ENCODE data around the gene PSME2. TPM values are rescaled to one million over a fixed set of nuclear protein-coding genes. Genes with fewer than 3 reads are reported as not detected.

Gene PSME2
- total RNA-seq, 1 experiment from 2014 or later = 142 TPM

DNA sequence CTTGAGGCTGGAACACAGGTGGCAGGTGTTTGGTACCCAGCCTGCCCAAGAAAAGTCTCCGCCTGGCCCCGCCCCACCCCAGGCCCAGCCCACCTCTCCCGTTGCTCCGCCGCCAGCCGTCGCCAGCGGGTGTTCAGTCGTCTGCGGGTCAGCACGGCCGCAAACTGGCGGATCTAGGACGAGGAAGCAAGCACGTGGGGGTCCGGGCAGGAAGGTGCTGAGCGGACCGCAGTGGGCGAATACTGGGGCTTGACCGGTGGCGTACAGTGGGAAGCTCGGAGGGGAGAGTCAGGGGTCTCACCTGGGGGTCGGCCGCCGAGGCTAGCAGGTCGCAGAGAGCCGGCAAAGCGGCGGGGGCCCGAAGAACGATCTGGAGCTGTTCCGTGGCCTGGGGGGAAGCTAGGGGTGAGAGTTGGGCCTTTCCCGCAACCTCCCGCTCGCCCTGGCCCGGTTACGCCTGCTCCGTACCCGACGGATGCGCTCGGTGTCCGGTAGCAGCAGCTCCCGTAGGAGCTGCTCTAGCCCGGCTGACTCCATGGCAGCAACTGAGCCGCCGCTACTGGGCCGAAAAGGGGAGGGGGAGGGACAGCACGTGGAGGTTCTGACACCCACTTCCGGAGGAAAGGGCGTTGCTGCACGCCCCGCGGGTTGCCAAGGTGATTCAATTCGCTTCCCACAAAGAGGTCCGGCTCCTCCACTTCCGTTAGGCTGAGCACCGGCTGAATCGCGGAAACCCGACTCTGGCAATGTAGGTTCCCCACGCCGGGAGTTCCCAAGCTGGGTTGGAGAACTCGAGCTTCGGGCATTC is 42.0 kb upstream of the PSME2 start, which contains the start of gene IPO4:
Gene IPO4, minus strand, starts transcription at position 566 of the 808 bp plus-strand sequence. Its CDS starts 29 bp downstream, at position 537.
- peak within 1 kb of the TSS; percentile 92 for H3K4me3 Mint-ChIP-seq (ENCODE audit: unreplicated experiment)
- no peaks in the 10 kb centered on the region for H3K27me3 Mint-ChIP-seq (ENCODE audit: insufficient read depth, unreplicated experiment)
- Histone ChIP-seq H3K36me3 (ENCODE audit: control insufficient read depth, insufficient read depth, low read length) (peaks cover 3% of the 10 kb centered on the region), H3K4me1 (no peaks in the 10 kb centered on the region), H3K27me3 (replicated peaks; ENCODE audit: control insufficient read depth, insufficient read depth, low read length) (no peaks in the 10 kb centered on the region), H3K4me3 (ENCODE audit: low read depth, low read length) (peak within 1 kb of the TSS; percentile 63), H3K9me3 (no peaks in the 10 kb centered on the region)
- ChIA-PET POLR2A (interaction anchor here (1.0 to 1.6 kb wide), 6 partner anchors 42 to 253 kb away, joined by 4 to 6 read pairs (median 5); partner anchors contain the start of genes DCAF11, EMC9, NRL and PCK2), CTCF (interaction anchor here (0.5 kb wide), 1 partner anchor 86 kb away, joined by 9 read pairs; no protein-coding TSS in a partner anchor)
- H3K4me1 Mint-ChIP-seq (ENCODE audit: low read depth, unreplicated experiment) = peaks cover 14% of the 10 kb centered on the region
- DNase-seq = peak; percentile 96 to 98
- no peaks in the 10 kb centered on the region for H3K9me3 Mint-ChIP-seq (ENCODE audit: unreplicated experiment)
- H3K36me3 Mint-ChIP-seq (ENCODE audit: insufficient read depth, unreplicated experiment) = peaks cover 66% of the 10 kb centered on the region
- intact Hi-C loops (cut with micrococcal nuclease; ENCODE audit: unreplicated experiment) = loop anchor here (1.0 to 2.0 kb wide), 3 partner anchors 27 to 74 kb away; partner anchors contain the start of genes DCAF11, IRF9, NRL and PSME2
- H3K27ac Mint-ChIP-seq (ENCODE audit: unreplicated experiment) = peak within 1 kb of the TSS; percentile 94
- no TSS peak for BruUV-seq (replicated peaks)
- TF ChIP-seq, protein P1, sequence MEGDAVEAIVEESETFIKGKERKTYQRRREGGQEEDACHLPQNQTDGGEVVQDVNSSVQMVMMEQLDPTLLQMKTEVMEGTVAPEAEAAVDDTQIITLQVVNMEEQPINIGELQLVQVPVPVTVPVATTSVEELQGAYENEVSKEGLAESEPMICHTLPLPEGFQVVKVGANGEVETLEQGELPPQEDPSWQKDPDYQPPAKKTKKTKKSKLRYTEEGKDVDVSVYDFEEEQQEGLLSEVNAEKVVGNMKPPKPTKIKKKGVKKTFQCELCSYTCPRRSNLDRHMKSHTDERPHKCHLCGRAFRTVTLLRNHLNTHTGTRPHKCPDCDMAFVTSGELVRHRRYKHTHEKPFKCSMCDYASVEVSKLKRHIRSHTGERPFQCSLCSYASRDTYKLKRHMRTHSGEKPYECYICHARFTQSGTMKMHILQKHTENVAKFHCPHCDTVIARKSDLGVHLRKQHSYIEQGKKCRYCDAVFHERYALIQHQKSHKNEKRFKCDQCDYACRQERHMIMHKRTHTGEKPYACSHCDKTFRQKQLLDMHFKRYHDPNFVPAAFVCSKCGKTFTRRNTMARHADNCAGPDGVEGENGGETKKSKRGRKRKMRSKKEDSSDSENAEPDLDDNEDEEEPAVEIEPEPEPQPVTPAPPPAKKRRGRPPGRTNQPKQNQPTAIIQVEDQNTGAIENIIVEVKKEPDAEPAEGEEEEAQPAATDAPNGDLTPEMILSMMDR (IDR thresholded peaks at IDR 0.05; ENCODE audit: insufficient read depth in 1 of 2, low read depth in 1 of 2, low read length in 1 of 2, severe bottlenecking in 1 of 2, unreplicated experiment in 1 of 2) = no peak

DNA sequence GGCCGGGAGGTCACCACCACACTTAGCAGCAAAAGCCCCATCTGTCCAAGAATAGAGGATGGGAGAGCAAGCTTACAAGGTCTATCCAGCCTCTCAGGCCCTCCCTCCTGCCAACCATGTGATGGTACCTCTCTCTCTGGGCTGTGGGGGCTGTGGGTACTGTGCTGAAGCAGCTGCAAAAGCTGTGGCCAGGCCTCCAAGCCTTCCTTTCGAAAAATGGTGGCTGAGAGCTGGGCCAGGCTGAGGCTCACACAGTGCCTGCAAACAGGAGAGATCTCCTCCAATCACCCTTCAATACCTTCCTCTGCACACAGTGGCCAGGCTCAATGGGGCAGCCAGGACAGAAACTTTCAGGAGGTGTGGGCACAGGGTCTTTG is 41.1 kb upstream of the PSME2 start:
- peak overlapping the region; percentile 63 for H3K4me3 ChIP-seq (ENCODE audit: low read depth, low read length)

More for the DNA sequence above, 41.1 kb upstream of the PSME2 start:
- ChIA-PET POLR2A (no interaction called here), CTCF (interaction anchor here (0.6 kb wide), 1 partner anchor 26 kb away, joined by 3 read pairs; the partner anchor contains the start of gene IRF9)
- Mint-ChIP-seq H3K36me3 (ENCODE audit: insufficient read depth, unreplicated experiment) (peaks cover 69% of the 10 kb centered on the region), H3K27me3 (ENCODE audit: insufficient read depth, unreplicated experiment) (no peaks in the 10 kb centered on the region), H3K27ac (ENCODE audit: unreplicated experiment) (no peak overlapping the region), H3K4me1 (ENCODE audit: low read depth, unreplicated experiment) (peaks cover 14% of the 10 kb centered on the region), H3K4me3 (ENCODE audit: unreplicated experiment) (peak overlapping the region; percentile 92), H3K9me3 (ENCODE audit: unreplicated experiment) (no peaks in the 10 kb centered on the region)
- BruUV-seq (replicated peaks) = no TSS peak
- intact Hi-C loops (cut with micrococcal nuclease; ENCODE audit: unreplicated experiment) = no loop called here
- TF ChIP-seq, protein P1 (IDR thresholded peaks at IDR 0.05; ENCODE audit: insufficient read depth in 1 of 2, low read depth in 1 of 2, low read length in 1 of 2, severe bottlenecking in 1 of 2, unreplicated experiment in 1 of 2) = no peak
- Histone ChIP-seq H3K9me3 (no peaks in the 10 kb centered on the region), H3K27me3 (replicated peaks; ENCODE audit: control insufficient read depth, insufficient read depth, low read length) (no peaks in the 10 kb centered on the region), H3K4me1 (no peaks in the 10 kb centered on the region), H3K36me3 (ENCODE audit: control insufficient read depth, insufficient read depth, low read length) (peaks cover 3% of the 10 kb centered on the region)
- no peak for DNase-seq
